Adipose tissue (tissue), 3 donors: ENCODE data around the gene PRKCA. TPM values are rescaled to one million over a fixed set of nuclear protein-coding genes. Genes with fewer than 3 reads are reported as not detected.

Experiments
- H3K27ac ChIP-seq: one replicate; pipeline ENCODE4 v1.5.1; 2013; ENCODE audit warnings: low read depth, low read length
- WGBS, 3 donors: extraction: QIAGEN DNeasy Blood & Tissue Kit; methylation state at CpG; one replicate each; pipeline ENCODE4 v1.1.7; 2013; 5-methylcytosine and 5-hydroxymethylcytosine counted together
- polyA plus RNA-seq, 3 donors: library from polyadenylated mRNA; stranded (reverse); fragments of 200-250 nt; gene quantifications; one replicate each; pipeline ENCODE4 v1.2.3, GENCODE V29; 2013
- donor health status: healthy with polysubstance abuse.
- donor health status: Bipolar disorder and iron deficiency.
- donor health status: healthy.

The PRKCA gene
- polyA plus RNA-seq, 3 donors = 2.1 to 6.3 (median 2.3) TPM

GRCh38 chr17:66811683-66812054, 509.3 kb downstream of the PRKCA start:
- WGBS, 3 donors = 82% methylated on average over 9 of the region's 9 CpGs

DNA sequence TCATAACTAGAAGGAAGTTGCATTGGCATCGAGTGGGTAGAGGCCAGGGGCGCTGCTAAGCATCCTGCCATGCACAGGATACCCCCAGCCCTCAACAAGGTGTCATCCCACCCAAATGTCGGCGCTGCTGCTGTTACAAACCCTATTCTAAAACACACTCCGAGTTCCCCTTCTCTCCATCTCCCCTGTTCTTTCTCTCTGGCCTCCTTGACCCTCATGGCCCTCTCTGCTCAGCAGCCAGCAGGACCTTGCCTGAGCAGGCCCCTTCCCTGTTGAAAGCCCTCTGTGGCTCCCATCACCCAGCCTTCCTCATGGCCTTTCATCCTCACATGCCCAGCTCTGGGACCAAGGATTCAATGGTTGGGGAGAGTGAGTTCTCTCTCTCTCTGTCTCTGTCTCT, 510.2 kb downstream of the PRKCA start:
- 88 to 95% (median 93%) methylated on average over 5 of the region's 5 CpGs for WGBS, 3 donors
- no peak overlapping the region for H3K27ac ChIP-seq

More at GRCh38 chr17:66811683-66812054, 509.3 kb downstream of the PRKCA start:
- H3K27ac ChIP-seq = no peak overlapping the region

DNA sequence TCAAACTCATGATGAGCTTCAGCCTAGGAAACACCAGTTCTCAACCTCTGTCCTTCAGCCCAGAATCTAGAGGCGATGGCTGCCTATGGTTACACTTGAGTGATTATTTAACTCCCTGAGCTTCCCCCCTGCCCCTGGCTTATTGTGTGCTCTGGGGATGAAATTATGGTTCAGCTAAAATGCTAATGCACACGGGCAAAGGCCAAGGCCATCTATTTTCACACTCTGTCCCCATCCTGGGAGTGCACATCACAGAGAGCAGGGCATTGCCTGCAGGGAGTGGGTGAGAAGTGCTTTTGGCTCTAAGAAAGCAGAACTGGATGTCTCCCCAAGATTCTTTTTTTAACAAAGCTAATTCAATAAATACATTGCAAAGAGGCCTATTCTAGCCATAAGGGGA, 510.9 kb downstream of the PRKCA start:
- H3K27ac ChIP-seq = no peak overlapping the region
- 47 to 74% (median 47%) methylated on average over 2 of the region's 2 CpGs for WGBS, 3 donors

DNA sequence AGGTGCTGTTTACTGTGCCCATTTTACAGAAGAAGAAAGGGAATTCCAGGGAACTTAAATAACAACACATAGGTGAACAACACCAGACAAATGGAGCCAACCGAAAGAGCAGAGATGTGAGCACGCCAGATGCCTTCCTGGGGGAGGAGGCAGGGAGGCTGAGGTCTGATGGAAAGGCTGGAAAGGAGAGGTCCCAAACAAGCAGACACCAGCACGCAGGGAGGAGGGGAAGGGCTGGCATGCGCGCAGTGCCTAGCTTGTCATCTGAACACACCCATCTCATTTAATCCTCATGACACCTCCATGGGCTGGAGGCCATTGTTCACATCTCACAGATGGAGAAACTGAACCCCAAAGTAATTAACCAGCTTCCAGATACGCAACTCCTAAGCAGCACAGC, 511.6 kb downstream of the PRKCA start:
- WGBS, 3 donors = 90 to 95% (median 94%) methylated on average over 6 of the region's 6 CpGs
- no peak overlapping the region for H3K27ac ChIP-seq

DNA sequence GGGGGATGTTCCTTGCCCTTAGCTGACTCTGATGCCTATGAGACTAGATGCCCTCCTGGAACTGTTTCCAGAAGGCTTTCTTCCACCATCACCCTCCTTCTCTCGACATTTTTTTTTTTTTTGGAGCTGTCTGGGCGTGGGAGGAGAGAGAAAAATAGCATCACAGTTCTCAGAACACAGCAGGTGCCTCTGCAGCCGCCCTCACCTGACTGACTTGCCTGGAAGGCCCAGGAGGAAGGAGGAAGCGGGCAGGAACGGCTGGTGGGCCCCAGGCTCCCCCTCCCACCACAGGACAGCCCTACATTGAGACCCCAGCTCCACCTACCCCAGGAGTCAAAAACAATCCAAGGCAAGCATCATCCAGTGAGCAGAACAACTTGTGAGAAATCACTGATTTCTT, 512.2 kb downstream of the PRKCA start:
- WGBS, 3 donors = 49 to 61% (median 51%) methylated on average over 5 of the region's 5 CpGs
- no peak overlapping the region for H3K27ac ChIP-seq

- 88 to 100% (median 92%) methylated on average over 1 of the region's 1 CpG for WGBS, 3 donors
- H3K27ac ChIP-seq = no peak overlapping the region
Measured at GRCh38 chr17:66817750-66818149, 515.3 kb downstream of the PRKCA start.

GRCh38 chr17:66819466-66819865, 517.1 kb downstream of the PRKCA start:
- no peak overlapping the region for H3K27ac ChIP-seq
- 70 to 75% (median 71%) methylated on average over 6 of the region's 6 CpGs for WGBS, 3 donors

GRCh38 chr17:66822009-66822408, 519.6 kb downstream of the PRKCA start:
- no peak overlapping the region for H3K27ac ChIP-seq
- 66 to 84% (median 76%) methylated on average over 8 of the region's 8 CpGs for WGBS, 3 donors

GRCh38 chr17:66826856-66827255, 524.4 kb downstream of the PRKCA start:
- no peak overlapping the region for H3K27ac ChIP-seq
- 65 to 77% (median 71%) methylated on average over 6 of the region's 6 CpGs for WGBS, 3 donors

DNA sequence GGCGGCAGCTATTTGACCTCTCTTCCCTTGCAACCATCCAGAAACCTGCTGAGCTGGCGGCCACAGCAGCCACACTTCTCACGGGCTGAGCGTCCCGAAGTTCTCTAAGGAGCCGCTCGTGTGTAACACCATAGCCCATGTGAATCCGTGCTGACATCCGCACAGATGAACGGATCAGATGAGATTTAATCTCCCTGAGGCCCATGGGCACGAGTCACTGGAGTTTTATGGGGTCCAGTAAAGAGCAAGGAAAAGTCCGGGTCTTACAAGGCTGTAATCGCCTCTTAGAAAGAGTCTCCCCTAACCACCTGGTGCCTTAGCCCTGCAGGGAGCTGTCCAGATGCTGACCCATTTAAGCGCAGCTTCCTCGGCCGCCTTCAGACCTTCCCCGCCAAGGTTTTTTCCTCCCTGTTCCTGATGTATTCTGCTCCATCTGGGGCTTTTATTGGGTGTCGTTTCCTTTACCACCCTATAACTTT, 527.0 kb downstream of the PRKCA start:
- 2 to 8% (median 5%) methylated on average over 18 of the region's 18 CpGs for WGBS, 3 donors
- no peak overlapping the region for H3K27ac ChIP-seq

- H3K27ac ChIP-seq = no peak overlapping the region
- 7 to 10% (median 9%) methylated on average over 10 of the region's 10 CpGs for WGBS, 3 donors
Measured at GRCh38 chr17:66829883-66830282, 527.5 kb downstream of the PRKCA start.

GRCh38 chr17:66830451-66830850, 528.0 kb downstream of the PRKCA start:
- H3K27ac ChIP-seq = no peak overlapping the region
- WGBS, 3 donors = 25 to 53% (median 31%) methylated on average over 4 of the region's 4 CpGs

GRCh38 chr17:66831383-66832210, 529.2 kb downstream of the PRKCA start:
- H3K27ac ChIP-seq = no peak overlapping the region
- 81 to 84% (median 82%) methylated on average over 14 of the region's 14 CpGs for WGBS, 3 donors

DNA sequence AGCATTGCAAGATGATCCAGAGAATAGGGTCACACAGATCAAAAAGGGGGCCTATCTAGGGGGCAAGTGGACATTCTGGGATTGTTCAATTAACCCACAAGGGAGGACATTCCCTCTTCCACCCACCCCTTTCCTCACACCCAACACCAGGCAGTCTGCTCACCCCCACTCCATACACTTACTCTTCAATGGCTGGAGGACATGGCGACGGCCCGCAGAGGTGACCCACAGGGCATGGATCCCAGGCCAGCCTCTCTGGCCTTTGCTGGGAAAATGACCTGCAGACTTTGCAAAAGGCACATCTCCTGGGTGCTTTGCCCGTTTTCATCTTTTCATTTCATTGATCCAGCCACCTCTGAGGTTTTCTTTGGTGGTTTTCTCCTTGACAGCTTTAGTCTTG, 530.8 kb downstream of the PRKCA start:
- no peak overlapping the region for H3K27ac ChIP-seq
- WGBS, 3 donors = 77 to 92% (median 83%) methylated on average over 4 of the region's 4 CpGs

GRCh38 chr17:66834426-66834918, 532.1 kb downstream of the PRKCA start:
- no peak overlapping the region for H3K27ac ChIP-seq
- WGBS, 3 donors = 37 to 43% (median 42%) methylated on average over 7 of the region's 7 CpGs

DNA sequence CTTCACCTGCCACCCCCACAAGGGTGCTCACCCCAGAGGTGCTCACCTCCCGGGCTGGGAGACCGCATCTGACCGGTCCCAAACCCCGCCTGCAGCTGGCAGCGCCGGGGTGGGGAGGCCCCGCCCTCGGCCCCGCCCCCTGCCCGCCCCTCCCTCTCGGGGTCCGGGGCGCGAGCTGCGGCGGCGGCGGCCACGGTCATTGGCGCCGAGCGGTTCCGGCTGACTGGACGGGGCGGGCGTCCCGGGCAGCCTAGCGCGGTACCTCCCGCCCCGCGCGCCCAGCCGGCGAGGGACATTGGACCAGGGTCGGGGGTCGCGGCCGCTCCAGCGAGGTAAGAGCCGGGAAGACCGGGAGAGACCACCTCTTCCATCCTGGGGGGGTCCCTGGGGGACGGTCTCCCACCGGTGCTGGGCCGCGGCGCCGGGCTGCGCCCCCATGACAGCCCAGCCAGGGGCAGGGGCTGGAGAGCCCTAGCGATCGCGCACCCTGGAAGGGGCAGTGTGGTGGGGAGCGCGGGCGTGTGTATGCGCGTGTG, 532.6 kb downstream of the PRKCA start, which contains the start of gene CACNG5:
CACNG5 (plus strand) TSS at position 199 of the 536 bp plus-strand sequence. CDS start 42,216 bp downstream, outside the sequence.
- no peak within 1 kb of the TSS for H3K27ac ChIP-seq
- WGBS, 3 donors = 4 to 6% (median 5%) methylated on average over 55 to 57 of the region's 57 CpGs

GRCh38 chr17:66835476-66835875, 533.1 kb downstream of the PRKCA start:
- WGBS, 3 donors = 39 to 47% (median 42%) methylated on average over 15 to 16 of the region's 16 CpGs
- H3K27ac ChIP-seq = no peak overlapping the region

DNA sequence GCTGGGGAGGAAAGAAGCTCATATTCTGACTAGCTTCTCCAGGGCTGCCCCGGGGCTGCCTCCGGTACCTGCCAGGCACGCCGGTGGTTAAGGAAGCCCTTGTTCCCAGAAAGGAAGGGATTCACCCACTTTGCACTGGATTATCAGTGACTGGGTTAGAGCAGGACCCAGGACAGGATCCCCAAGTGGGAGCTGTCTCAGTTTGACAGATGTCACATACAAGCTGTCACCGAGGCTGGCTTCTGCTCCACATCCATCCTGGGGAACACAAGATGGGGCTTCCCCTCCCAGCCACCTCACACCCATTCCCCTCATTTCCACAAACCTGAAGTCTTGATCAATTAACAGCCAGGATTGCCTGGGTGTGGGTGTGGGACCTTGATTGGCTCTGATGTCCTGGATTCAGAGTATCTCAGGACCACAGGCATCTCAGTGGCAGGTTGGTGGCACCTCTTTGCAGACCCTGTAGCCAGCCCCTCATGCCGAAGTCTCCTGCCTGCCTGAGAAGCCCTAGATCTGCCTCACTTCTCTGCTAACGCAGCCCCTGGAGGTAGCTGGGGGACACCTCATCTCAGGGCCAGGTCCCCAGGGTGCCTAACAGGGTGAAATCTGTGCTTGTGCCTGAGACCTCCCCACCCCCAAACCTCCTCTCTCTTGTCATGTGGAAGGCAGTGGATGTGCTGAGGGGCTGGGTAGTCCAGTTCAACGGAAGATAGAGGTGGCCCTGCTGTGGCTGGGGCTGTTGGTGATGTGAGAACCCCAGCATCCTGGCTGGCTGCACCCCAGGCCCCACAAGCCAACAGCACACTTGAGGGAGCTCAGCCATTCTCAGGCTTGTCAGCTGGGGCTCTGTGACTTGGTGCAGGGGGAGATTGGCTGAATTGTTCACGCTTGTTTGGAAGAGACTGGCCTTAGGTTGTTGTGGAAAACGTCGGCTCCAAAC, 533.9 kb downstream of the PRKCA start:
- WGBS, 3 donors = 68 to 78% (median 72%) methylated on average over 11 of the region's 11 CpGs

GRCh38 chr17:66837226-66837625, 534.8 kb downstream of the PRKCA start:
- 75 to 91% (median 87%) methylated on average over 1 of the region's 1 CpG for WGBS, 3 donors
- no peak overlapping the region for H3K27ac ChIP-seq

More for the DNA sequence above, 533.9 kb downstream of the PRKCA start:
- no peak overlapping the region for H3K27ac ChIP-seq
